A673 (cell line): ENCODE results near the gene CMTM2.

Experiments used
- EZH2 ChIP-seq: fragments of 200-600 bp; sonication (generic); IDR thresholded peaks from 2 replicates; pipeline ENCODE4 v1.6.1; 2017; ENCODE audit warnings: borderline replicate concordance, low read depth, mild to moderate bottlenecking, mixed read lengths, antibody characterized with exemption, low read length; ENCODE audit not compliant: poor library complexity, severe bottlenecking
- TF ChIP-seq, protein P1 (sequence below): fragments of 300-800, 200-600 bp; sonication (generic); conservative IDR thresholded peaks from 2 replicates; pipeline ENCODE4 v1.5.1; 2017; ENCODE audit warnings: low read depth, mild to moderate bottlenecking, antibody characterized with exemption, low read length, moderate library complexity, mixed read lengths

DNA sequence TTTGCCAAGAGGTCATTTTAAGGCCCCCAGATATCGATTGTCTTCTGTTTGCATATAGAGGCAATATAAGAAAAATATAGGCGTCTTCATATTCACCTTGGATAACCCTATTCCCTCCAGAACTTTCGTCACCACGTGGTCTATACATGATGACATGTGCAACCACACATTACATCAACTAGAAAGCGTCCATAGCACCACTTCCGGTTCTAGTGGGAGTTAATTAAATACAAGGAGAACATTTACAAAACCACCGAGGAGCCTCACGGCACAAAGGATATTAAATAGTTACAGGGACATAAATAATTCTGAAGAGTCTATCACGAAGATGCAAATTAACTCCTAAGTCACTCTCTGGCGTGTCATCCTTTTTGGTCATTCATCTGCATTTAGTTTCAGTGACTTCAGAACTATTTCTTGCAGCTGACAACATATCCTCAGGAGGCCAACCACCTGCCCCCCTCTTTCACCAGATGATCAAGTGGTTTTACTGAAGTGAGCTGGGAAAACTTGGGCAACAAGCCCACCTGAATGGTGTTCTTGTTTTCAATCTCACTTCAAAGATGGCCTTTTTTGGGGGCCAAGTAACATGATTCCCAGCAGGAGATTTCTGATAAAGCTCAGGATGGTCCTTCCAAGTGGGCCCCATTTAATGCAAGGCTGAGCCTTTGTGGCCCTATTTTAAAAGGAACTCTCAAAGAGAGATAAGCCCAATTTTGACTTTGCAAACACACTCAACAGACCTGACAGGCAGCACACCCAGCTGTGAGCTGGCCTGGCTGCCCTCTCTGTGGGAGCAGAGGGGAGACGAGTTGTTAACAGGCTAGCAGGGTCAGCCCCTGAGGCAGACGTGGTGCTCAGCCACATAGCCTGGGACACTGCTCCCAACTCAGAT lies 40.5 kb downstream of the CMTM2 start:
- TF ChIP-seq, protein P1, sequence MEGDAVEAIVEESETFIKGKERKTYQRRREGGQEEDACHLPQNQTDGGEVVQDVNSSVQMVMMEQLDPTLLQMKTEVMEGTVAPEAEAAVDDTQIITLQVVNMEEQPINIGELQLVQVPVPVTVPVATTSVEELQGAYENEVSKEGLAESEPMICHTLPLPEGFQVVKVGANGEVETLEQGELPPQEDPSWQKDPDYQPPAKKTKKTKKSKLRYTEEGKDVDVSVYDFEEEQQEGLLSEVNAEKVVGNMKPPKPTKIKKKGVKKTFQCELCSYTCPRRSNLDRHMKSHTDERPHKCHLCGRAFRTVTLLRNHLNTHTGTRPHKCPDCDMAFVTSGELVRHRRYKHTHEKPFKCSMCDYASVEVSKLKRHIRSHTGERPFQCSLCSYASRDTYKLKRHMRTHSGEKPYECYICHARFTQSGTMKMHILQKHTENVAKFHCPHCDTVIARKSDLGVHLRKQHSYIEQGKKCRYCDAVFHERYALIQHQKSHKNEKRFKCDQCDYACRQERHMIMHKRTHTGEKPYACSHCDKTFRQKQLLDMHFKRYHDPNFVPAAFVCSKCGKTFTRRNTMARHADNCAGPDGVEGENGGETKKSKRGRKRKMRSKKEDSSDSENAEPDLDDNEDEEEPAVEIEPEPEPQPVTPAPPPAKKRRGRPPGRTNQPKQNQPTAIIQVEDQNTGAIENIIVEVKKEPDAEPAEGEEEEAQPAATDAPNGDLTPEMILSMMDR: no peak
- no peak for TF ChIP-seq EZH2
